HG03103 (cell line): ENCODE measurements around the gene RSRC2.
"Not testable (repeated sequence)": the region's sequence is repeated elsewhere in the genome, so short reads cannot be mapped to it uniquely, and the experiment has no call there.

ENCODE experiments used
- ATAC-seq: cut with Tn5 transposase; IDR thresholded peaks from one replicate; pipeline ENCODE4 v1.9.1; 2021; ENCODE audit warnings: low read depth; ENCODE audit not compliant: unreplicated experiment

RSRC2 gene

DNA sequence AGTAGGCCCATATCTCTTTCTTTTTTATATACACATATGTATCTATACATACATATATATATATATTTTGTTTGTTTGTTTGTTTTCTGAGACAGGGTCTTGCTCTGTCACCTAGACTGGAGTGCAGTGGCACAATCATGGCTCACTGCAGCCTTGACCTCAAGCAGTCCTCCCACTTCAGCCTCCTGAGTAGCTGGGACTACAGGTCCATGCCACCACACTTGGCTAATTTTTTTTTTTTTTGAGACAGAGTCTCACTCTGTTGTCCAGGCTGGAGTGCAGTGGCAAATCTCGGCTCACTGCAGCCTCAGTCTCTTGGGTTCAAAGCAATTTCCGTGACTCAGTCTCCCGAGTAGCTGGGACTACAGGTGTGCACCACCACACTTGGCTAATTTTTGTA lies 38.9 kb downstream of the RSRC2 start:
- ATAC-seq = not testable (repeated sequence)

DNA sequence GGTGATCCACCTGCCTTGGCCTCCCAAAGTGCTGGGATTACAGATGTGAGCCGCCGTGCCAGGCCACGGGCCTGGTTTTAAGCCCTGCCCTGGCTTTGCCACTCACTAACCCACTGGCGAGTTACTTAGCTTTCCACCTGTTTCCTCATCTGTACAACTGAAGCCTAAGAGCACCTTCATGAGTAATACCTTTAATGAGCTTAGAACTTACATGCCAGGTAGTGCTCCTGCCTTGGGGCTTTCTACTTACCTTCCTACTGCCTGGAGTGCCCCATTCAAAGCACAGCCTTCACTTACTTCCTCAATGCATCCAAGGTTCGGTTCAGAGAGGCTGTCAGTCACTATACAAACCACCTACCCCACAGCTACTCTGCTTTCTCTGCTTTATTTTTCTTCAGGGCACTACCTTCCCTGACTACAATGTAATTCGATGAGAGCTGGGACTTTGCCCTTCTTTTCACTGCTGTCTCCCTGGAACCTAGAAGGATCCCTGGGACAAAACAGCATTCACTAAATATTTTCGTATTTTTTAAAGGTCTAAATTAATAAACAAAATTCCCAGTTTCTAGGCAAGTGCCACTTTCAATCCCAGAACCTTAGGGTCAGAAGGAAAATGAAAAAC lies 39.8 kb downstream of the RSRC2 start:
- ATAC-seq = no peak

DNA sequence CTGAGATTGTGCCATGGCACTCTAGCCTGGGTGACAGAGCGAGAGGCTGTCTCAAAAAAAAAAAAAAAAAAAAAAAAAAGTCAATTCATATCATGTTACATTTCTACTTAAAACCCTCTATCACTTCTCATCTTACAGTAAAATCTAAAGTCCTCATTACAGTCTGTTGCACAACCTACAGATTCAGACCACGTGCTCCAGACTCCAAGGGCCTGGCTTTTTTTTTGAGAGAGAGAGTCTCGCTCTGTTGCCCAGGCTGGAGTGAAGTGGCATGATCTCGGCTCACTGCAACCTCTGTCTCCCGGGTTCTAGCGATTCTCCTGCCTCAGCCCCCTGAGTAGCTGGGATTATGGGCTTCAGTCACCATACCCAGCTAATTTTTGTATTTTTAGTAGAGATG lies 40.4 kb downstream of the RSRC2 start:
- ATAC-seq = not testable (repeated sequence)

DNA sequence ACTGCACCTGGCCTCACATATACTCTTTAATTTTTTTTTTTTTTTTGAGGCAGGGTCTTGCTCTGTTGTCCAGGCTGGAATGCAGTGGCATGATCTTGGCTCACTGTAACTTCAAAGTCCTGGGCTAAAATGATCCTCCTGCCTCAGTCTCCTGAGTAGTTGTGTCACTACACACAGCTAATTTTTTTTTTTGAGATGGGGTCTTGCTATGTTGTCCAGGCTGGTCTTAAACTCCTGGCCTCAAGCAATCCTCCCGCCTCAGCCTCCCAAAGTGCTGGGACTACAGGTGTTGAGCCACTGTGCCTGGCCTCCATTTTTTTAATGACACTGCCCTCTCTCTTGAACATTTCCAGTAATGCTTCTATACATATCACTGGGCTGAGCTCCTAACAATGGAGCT lies 42.4 kb downstream of the RSRC2 start:
- not testable (repeated sequence) for ATAC-seq

DNA sequence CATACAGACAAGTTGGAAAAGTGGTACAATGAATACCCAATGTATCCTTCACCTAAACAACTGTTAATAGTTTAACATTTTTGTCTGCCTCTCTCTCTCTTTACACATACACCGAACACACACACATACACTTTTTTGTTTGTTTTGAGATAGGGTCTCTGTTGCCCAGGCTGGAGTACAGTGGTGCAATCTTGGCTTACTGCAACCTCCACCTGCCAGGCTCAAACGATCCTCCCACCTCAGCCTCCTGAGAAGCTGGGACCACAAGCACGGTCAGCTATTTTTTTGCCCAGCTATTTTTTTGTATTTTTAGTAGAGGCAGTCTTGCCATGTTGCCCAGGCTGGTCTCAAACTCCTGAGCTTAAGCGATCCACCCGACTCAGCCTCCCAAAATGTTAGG lies 42.8 kb downstream of the RSRC2 start:
- ATAC-seq = no peak

DNA sequence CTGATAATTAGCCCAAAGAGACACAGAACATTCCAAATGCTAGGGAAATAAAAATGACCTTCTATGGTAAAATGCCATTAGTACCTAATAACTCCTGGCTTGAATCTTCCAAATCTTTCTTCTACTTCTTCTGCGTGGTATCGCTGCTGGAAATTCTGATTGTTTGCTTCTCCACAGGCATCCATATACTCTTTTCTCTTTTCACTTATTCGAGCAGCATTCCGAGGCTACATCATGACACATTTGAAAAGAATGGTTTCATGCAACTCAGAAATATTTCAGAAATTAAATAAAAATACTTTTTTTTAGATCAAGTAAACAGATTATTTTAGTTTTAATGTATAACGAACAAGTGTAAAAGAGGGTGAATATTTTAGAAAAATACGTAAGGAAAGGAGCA lies 44.9 kb downstream of the RSRC2 start:
- no peak for ATAC-seq

DNA sequence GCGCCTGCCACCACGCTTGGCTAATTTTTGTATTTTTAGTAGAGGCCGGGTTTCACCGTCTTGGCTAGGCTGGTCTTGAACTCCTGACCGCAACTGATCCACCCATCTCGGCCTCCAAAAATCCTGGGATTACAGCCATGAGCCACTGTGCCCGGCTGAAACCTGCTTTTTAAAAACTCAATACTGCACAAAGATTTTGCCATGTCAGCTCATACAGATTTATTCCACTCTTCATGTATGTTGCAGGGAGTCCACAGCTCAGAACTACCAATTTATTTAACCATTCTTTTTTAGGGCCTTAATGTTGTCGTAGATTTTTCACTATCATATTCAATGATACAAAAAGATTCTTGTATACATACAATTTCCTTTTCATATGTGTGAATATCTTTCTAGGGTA lies 46.0 kb downstream of the RSRC2 start:
- no peak for ATAC-seq

DNA sequence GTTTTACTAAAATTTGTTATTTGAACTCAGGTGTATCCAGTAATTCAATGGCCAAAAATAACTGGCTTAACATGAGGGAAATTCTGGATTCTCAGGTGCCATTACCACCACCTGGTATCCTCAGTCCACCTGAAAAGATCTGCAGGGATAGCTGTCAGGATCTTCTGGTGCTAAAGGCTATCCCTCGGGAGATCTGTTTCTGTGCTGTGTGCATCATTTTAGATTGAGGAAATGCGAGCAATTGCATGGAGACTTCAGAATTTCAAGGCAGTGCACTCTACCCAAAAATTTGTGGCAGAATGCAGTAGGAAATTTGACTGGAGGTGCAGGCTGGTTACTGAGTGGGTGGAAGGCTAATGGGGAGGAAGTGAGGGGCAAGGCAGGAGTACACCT lies 52.4 kb downstream of the RSRC2 start:
- no peak for ATAC-seq

DNA sequence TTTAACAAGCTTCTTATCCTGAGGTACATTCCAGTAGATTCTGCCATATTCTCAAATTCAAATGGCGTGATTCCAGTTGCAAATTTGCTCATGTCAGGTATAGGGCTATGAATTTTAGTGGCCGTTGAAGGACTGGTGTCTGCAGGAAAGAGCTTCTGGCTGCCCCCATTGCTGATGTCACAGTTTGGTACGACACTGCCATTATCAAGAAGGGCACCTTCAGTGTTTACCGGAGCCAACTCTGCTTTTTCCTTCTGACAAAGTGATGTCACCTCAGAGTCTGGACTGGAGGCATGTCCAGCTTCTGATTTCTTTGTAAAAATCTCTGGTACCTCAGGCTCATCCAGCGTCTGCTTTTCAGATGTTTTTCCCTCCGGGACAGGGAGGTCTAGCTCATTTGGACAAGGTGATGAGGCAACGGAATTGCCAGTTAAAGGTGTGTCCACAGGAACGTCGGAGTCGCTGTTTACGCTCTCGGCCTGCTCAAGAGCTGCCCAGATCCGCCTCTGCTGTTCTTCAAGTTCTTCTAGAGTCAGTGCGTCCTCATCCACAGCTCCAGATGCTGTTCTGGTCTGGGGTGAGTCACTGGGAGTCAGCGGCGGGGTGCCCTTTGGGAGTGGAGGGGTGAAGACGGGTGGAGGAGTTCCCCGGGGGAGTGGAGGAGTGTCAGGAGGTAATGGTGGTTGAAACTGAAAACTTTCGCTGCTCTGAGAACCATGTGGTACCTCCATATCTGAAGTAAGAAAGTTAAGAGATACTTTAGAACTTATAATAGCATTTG lies 53.0 kb downstream of the RSRC2 start:
- no peak for ATAC-seq

DNA sequence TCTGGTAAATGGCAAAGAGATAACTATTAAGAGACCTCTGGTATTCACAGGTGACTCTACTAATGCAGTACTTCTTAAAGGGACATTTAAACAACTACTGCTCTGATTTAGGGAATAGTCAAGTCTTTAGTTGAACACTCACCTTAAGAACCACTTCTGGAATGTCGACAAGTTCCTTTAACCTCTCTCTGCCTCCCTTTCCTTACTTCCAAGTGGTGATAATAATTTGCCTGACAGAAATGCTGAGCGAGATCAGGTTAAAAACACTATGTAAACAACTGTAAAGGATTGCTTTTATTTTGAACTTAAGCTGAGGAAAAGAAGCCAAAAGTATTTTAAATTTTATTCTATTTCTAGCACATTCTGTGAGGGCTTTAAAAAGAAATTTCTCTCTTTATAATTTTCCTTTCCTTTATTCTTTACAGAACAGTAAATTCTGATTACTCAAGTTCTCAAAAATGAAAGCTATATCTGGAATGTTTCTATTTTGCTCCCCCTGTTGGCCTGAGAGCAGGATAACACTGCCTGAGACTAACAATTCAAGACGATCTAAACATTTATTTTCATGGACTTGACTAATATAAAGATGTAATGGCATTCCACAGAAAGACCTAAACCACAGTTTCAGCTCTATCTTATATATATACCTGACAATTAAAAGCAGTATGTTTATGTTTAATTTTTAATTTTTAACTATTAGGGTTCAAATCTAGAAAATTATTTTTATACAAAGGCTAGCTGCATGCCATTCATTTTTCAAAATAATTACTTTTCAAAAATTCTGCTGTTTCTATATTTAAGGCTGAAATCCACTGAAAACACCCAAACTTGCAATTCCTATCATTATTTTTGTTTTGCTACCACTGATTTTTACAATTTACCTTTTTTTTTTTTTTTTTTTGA lies 55.2 kb downstream of the RSRC2 start:
- ATAC-seq = no peak

DNA sequence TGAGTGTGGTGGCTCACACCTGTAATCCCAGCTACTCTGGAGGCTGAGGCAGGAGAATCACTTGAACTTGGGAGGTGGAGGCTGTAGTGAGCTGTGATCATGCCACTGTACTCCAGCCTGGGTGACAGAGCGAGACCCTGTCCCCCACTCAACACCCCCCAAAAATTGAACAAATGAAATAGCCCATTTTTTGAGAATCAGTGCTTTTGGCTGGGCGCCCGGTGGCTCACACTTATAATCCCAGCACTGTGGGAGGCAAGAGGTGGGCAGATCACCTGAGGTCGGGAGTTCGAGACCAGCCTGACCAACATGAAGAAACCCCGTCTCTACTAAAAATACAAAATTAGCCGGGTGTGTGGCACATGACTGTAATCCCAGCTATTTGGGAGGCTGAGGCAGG lies 56.2 kb downstream of the RSRC2 start:
- ATAC-seq = not testable (repeated sequence)

DNA sequence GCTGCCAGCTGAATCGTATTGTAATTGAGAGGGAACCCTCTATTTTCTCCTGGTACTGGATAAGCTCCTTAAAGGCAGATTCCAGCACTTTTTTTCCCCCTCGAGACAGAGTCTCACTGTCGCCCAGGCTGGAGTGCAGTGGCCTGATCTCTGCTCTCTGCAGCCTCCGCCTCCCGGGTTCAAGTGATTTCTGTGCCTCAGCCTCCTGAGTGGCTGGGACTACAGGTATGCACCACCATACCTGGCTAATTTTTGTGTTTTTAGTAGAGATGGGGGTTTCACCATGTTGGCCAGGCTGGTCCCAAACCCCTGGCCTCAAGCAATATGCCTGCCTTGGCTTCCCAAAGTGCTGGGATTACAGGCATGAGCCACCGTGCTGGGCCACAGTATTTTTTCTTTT lies 56.9 kb downstream of the RSRC2 start:
- ATAC-seq = not testable (repeated sequence)

DNA sequence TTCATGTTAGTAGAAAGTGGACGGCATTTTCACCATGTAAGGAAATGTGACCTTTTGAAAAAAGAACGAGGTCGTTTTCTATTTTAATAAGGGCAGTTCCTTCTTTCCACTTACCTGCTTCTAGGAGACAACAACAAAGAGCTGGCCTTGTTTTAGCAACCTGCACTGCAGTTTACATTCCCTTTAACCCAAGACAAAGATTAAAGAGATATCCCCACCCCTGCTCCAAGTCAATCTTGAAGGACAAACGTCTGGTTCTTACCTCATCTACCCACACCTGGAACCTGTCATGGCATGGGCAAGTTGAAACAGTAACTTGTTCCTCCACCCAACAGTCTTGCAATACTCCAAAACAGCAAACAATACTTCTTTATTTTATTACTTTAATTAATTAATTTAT lies 58.8 kb downstream of the RSRC2 start:
- ATAC-seq = no peak

DNA sequence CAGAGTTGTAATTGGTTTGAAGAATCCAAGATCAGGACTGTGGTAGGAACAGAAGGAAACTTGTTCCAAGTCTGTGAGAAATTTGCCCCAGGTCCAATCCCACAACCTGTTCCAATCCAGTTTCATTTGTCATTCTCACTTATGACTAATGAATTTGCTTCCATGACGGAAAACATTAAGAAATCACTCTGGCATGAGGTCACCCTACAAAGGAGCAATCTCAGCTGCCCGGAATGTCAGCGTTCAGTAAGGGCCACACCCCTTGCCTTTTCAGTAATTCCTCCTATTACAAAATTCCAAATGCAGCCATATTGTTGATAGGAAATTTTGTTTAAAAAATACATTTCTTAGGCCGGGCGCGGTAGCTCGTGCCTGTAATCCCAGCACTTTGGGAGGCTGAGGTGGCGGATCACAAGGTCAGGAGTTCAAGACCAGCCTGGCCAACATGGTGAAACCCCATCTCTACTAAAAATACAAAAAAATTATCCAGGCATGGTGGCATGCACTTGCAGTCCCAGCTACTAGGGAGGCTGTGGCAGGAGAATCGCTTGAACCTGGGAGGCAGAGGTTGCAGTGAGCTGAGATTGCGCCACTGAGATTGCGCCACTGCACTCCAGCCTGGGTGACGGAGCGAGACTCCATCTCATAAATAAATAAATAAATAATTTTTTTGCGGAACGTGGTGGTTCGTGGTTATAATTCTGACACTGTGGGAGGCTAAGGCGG lies 62.3 kb downstream of the RSRC2 start:
- not testable (repeated sequence) for ATAC-seq

DNA sequence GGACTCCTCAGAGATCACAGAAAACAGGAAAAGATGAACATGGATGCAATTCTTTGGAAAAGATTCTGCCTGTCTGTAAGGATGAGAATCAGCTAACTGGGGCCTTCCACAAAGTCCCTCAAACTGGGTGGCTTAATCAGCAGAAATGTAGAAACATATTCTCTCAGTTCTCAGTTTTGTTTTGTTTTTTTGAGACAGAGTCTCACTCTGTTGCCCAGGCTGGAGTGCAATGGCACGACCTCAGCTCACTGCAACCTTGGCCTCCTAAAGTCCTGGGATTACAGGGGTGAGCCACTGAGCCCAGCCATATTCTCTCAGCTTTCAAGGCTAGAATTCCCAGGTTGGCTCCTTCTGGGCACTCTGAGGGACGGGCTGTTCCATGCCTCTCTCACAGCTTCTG lies 66.1 kb downstream of the RSRC2 start:
- no peak for ATAC-seq

DNA sequence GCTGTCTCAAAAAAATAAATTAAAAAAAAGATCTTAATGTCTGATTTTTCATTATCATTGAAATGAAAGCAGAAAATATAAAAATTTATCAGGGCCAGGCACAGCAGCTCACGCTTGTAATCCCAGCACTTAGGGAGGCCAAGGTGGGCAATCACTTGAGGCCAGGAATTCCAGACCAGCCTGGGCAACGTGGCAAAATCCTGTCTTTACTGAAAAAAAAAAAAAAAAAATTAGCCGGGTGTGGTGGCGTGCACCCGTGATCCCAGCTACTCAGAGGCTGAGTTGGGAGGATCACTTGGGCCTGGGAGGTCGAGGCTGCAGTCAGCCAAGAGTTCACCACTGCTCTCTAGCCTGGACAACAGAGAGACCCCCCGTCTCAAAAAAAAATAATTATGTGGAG lies 66.7 kb downstream of the RSRC2 start:
- ATAC-seq = no peak

DNA sequence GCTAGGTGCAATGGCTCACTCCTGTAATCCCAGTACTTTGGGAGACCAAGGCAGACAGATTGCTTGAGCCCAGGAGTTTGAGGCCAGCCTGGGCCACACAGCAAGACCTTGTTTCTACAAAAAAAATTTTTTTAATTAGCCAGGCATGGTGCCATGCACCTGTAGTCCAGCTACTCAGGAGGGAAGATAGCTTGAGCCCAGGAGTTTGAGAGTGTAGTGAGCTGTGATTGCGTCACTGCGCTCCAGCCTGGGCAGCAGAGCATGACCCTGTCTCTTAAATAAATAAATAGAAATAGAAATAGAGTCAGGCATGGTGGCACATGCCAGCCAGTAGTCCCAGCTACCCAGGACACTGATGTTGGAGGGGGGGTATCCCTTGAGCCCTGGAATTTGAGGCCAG lies 67.5 kb downstream of the RSRC2 start:
- ATAC-seq = no peak

DNA sequence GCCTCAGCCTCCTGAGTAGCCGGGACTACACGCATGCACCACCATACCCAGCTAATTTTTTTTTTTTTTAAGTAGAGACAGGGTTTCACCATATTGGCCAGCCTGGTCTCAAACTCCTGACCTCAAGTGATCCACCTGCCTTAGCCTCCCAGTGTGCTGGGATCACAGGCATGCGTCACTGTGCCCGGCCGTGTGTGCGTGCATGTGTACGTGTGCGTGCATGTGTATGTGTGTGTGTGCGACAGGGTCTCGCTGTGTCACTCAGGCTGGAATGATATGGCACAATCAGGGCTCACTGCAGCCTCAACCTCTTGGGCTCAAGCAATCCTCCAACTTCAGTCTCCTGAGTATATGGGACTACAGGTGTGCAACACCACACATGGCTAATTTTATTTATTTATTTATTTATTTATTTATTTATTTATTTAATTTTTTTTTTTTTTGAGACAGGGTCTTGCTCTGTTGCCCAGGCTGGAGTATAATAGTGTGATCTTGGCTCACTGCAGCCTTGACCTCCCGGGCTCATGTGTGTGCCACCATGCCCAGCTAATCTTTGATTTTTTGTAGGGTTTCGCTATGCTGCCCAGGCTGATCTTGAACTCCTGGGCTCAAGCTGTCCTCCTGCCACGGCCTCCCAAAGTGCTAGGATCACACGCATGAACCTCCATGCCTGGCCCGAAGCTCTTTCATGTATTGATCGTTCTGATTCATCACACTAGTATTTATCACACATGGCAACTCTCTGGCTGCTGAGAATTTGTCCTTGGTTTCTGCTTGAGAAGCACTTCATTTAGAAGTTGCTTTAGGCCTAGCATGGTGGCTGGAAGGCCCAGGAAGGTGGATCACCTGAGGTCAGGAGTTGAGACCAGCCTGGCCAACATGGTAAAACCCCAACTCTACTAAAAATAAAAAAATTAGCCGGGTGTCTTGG lies 68.4 kb downstream of the RSRC2 start:
- no peak for ATAC-seq

DNA sequence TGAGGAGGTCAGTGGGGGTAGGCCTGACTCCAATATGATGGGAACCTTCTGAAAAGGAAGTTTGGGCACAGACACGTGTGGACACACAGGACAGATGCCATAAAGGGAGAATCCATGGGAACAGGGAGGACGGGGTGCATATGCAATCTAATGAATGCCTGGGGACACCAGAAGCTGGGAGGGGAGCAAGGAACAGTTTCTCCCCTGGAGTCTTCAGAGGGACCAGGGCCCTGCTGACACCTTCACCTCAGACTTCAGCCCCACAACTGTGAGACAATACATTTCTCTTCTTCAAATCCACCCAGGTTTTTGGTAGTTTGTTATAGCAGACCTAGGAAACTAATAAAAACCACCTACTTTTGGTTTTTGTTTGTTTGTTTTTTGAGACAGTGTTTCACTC lies 69.1 kb downstream of the RSRC2 start:
- ATAC-seq = no peak

DNA sequence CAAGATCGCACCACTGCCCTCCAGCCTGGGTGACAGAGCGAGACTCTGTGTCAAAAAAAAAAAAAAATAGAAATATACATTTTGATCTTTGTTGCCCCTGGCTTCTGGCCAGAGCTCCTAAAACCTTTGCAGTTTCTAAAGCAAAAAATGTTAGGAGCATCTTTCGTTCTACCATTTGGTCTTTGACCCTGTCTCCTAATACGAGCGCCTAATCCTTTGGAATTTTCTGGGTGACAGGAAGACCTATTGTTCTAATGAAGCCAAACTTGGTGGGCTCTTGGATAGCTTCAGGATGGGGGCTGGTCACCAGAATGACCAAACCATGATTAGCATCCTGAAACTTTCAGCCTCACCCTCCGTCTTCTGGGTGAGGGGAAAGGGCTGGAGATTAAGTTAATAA lies 72.0 kb downstream of the RSRC2 start:
- ATAC-seq = no peak
